Measurements from ENCODE around the gene TUT7.

DNA sequence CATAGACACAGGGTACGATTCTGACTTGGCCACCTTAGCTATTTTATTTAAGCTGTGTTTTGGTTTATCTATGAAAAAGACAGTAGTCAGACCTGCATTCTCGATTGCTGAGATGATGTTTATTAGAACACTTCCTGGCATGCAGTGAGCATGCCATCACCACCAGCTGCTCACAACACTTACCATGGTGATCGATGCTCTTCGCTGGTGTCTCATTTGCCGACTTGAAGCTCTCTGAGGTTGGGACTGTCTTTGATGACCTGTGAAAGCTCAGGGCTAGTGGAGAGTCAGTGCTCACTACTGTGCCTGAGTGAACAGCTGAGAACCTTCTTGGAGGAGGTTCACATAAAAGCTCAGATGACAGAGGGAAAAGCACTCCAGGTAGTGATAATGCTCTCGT, 90.3 kb downstream of the TUT7 start:
- TF ChIP-seq POLR2A (IDR thresholded peaks at IDR 0.05) (no peak), CTCF (IDR thresholded peaks at IDR 0.05) (no peak)
